ENCODE data around the gene TNRC6A.

- no peak for TF ChIP-seq CTCF (IDR thresholded peaks at IDR 0.05)
- no peak for TF ChIP-seq EP300 (IDR thresholded peaks at IDR 0.05)
- no peak for TF ChIP-seq POLR2A (IDR thresholded peaks at IDR 0.05)
Observed at GRCh38 chr16:24873028-24873427, 143.6 kb downstream of the TNRC6A start.
